Measurements from ENCODE around the gene UBE2K.
"Not testable (repeated sequence)": the region's sequence is repeated elsewhere in the genome, so short reads cannot be mapped to it uniquely, and the experiment has no call there.

UBE2K gene, protein sequence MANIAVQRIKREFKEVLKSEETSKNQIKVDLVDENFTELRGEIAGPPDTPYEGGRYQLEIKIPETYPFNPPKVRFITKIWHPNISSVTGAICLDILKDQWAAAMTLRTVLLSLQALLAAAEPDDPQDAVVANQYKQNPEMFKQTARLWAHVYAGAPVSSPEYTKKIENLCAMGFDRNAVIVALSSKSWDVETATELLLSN

DNA sequence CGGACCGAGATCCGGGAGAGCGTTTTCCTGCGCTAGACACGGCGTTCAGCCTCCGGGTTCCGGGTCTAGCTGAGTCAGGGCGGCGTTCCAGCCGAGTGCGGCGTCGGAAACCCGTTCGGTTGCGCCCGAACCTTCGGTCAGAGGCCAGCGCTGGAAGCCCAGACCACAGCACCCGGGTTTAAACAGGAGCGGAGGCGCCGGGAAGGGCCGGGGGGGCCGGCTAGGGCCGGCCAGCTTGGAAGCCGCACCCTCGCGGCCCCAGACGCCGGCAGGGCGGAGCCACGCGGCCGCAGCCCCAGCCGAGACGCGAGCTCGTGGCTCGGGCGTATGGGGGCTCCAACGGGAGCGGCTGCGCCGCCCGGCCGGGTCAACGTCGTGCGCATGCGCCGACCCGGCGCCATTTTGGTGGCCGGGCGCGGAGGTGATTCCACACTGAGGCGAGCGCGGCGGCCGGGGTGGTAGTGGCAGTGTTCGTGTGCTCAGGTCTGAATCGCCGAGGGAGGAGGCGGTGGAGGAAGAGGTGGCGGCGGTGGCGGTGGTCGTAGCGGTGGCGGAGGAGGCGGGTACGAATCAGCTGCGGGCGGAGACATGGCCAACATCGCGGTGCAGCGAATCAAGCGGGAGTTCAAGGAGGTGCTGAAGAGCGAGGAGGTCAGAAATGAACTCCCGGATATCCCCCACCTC is at the start of gene UBE2K:
UBE2K (plus strand) TSS at position 397 of the 684 bp plus-strand sequence; CDS start at position 589, 192 bp downstream.
- Histone ChIP-seq H3K36me3 (ENCODE audit: insufficient read depth) (no peaks in the 10 kb centered on the region), H2AFZ (ENCODE audit: low read depth) (peak within 1 kb of the TSS; percentile 95), H3K4me2 (peak within 1 kb of the TSS; percentile 95; the same call in 1 of the 2 replicates), H3K9ac (peak within 1 kb of the TSS; percentile 86), H3K79me2 (ENCODE audit: insufficient read depth, low read depth) (peaks cover 49% of the 10 kb centered on the region), H3K27ac (peak within 1 kb of the TSS; percentile 89), H3K4me3 (IDR thresholded peaks at IDR 0.05; ENCODE audit: insufficient read depth, low read depth, low read length) (no peak within 1 kb of the TSS), H3K27me3 (ENCODE audit: insufficient read depth, low read depth) (no peaks in the 10 kb centered on the region), H3K4me1 (ENCODE audit: low read depth, poor library complexity, severe bottlenecking) (peaks cover 30% of the 10 kb centered on the region), H4K20me1 (ENCODE audit: insufficient read depth) (0 out of 2 replicates have a peak, but pooled peaks cover 6% of the 10 kb centered on the region)
- TF ChIP-seq, protein P1, sequence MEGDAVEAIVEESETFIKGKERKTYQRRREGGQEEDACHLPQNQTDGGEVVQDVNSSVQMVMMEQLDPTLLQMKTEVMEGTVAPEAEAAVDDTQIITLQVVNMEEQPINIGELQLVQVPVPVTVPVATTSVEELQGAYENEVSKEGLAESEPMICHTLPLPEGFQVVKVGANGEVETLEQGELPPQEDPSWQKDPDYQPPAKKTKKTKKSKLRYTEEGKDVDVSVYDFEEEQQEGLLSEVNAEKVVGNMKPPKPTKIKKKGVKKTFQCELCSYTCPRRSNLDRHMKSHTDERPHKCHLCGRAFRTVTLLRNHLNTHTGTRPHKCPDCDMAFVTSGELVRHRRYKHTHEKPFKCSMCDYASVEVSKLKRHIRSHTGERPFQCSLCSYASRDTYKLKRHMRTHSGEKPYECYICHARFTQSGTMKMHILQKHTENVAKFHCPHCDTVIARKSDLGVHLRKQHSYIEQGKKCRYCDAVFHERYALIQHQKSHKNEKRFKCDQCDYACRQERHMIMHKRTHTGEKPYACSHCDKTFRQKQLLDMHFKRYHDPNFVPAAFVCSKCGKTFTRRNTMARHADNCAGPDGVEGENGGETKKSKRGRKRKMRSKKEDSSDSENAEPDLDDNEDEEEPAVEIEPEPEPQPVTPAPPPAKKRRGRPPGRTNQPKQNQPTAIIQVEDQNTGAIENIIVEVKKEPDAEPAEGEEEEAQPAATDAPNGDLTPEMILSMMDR (conservative IDR thresholded peaks at IDR 0.05; ENCODE audit: low read depth, low read length), result no peak

DNA sequence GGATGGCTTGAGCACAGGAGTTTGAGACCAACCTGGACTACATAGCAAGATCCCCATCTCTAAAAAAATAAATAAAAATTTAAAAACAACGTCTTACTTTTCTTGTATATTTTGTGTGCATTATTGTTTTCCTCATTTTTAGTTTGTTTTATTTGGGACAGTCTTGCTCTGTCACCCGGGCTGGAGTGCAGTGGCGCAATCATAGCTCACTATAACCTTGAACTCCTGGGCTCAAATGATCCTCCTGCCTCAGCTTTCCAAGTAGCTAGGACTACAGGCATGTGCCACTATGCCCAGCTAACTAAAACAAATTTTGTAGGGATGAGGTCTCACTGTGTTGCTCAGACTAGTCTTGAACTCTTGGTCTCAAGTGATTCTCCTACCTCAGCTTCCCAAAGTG is 49.7 kb upstream of the UBE2K start:
- H3K4me1 ChIP-seq (ENCODE audit: low read depth, poor library complexity, severe bottlenecking), result no peaks in the 10 kb centered on the region
- H3K27ac ChIP-seq, result no peak overlapping the region
- no peak overlapping the region for H3K4me3 ChIP-seq (IDR thresholded peaks at IDR 0.05; ENCODE audit: insufficient read depth, low read depth, low read length)
- no peak overlapping the region for H3K9ac ChIP-seq
- H3K79me2 ChIP-seq (ENCODE audit: insufficient read depth, low read depth), result no peaks in the 10 kb centered on the region
- no peak overlapping the region for H2AFZ ChIP-seq (ENCODE audit: low read depth)
- H3K27me3 ChIP-seq (ENCODE audit: insufficient read depth, low read depth), result no peaks in the 10 kb centered on the region
- H3K4me2 ChIP-seq, result no peak overlapping the region
- H3K36me3 ChIP-seq (ENCODE audit: insufficient read depth), result no peaks in the 10 kb centered on the region
- TF ChIP-seq, protein P1 (conservative IDR thresholded peaks at IDR 0.05; ENCODE audit: low read depth, low read length), result no peak
- no peaks in the 10 kb centered on the region for H4K20me1 ChIP-seq (ENCODE audit: insufficient read depth)

DNA sequence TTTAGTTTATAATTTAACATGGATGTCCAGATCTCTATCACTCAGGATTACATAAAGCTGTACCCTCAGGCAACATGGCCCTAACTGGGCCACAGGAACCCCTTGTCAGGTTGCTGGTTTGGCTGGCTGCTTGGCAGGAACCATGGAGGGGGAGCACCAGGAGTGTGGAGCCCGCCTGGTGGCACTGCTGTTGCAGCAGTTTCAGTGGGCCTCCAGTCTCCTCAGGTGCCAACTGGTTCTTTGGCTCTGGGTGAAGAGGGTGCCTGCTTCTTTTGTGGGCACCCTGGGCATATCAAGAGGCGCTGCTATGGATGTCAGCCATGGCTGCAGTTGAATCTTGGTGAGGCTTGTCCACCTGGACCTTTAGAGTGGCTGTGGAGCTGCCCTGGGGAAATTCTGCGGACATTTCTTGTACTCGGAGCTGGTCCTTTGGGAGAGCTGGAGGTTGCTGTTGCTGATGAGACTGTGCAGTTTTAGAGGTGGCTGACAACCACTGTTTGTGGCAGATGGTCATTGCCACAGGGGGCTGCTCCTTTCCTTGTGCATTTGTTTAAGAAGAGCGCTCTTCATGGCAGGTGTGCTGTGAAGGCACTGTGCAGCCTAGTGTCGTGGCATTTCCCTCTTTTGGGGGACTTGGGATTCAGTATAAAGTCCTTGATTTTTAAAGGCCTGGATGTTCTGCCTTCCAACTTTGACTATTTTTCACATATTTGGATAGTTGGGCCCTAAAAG is 48.9 kb upstream of the UBE2K start:
- H4K20me1 ChIP-seq (ENCODE audit: insufficient read depth), result no peaks in the 10 kb centered on the region
- H3K9ac ChIP-seq, result no peak overlapping the region
- H3K27me3 ChIP-seq (ENCODE audit: insufficient read depth, low read depth), result no peaks in the 10 kb centered on the region
- H3K79me2 ChIP-seq (ENCODE audit: insufficient read depth, low read depth), result no peaks in the 10 kb centered on the region
- H2AFZ ChIP-seq (ENCODE audit: low read depth), result no peak overlapping the region
- H3K4me1 ChIP-seq (ENCODE audit: low read depth, poor library complexity, severe bottlenecking), result no peaks in the 10 kb centered on the region
- TF ChIP-seq, protein P1 (conservative IDR thresholded peaks at IDR 0.05; ENCODE audit: low read depth, low read length), result no peak
- no peak overlapping the region for H3K27ac ChIP-seq
- no peaks in the 10 kb centered on the region for H3K36me3 ChIP-seq (ENCODE audit: insufficient read depth)
- H3K4me2 ChIP-seq, result no peak overlapping the region
- no peak overlapping the region for H3K4me3 ChIP-seq (IDR thresholded peaks at IDR 0.05; ENCODE audit: insufficient read depth, low read depth, low read length)

DNA sequence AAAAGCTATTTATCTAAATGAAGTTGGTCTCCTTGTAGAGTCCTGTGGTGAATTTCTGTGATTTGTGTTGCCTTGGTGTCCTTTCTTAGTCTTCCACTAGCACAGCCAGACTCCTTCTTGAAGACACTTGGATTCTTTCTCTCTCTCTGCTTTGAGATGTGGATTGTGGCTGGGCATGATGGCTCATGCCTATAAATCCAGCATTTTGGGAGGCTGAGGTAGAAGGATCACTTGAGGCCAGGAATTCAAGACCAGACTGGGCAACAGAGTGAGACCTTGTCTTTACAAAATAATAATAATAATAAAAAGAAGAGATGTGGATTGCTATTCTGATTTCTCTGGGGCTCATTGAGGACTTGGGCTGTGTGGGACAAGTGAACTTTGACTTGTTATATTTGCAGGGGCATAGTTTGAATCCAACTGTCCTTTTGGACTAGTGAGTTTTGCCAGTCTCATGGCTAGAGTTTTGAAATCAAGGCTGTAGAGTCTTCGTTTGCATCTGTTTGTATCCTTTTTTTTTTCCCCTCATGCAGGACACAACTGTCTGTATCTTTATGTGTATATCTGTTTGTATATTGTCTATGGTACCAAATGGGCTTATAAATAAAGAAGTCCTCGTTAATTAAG is 48.2 kb upstream of the UBE2K start:
- Histone ChIP-seq H3K27ac (no peak overlapping the region), H3K4me1 (ENCODE audit: low read depth, poor library complexity, severe bottlenecking) (no peaks in the 10 kb centered on the region), H3K27me3 (ENCODE audit: insufficient read depth, low read depth) (no peaks in the 10 kb centered on the region), H3K9ac (no peak overlapping the region), H4K20me1 (ENCODE audit: insufficient read depth) (no peaks in the 10 kb centered on the region), H3K4me2 (no peak overlapping the region), H3K79me2 (ENCODE audit: insufficient read depth, low read depth) (no peaks in the 10 kb centered on the region), H3K4me3 (IDR thresholded peaks at IDR 0.05; ENCODE audit: insufficient read depth, low read depth, low read length) (no peak overlapping the region), H3K36me3 (ENCODE audit: insufficient read depth) (no peaks in the 10 kb centered on the region), H2AFZ (ENCODE audit: low read depth) (no peak overlapping the region)
- TF ChIP-seq, protein P1 (conservative IDR thresholded peaks at IDR 0.05; ENCODE audit: low read depth, low read length), result no peak

DNA sequence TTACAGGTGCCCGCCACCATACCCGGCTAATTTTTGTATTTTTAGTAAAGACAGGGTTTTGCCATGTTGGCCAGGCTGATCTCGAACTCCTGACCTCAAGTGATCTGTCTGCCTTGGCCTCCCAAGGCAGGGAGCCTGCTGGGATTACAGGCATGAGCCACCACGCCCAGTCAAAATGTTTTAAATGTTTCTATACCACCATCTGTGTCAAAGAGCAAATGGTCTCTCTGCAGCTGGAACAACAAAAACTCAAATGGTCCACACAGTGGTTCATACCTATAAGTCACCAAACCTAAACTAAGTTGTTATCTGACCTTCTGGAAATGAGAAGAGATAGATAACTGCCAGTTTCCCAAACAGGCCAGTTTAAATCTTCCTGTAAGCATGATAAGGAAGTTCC is 46.4 kb upstream of the UBE2K start:
- H3K9ac ChIP-seq; H3K79me2 ChIP-seq (ENCODE audit: insufficient read depth, low read depth); H3K27ac ChIP-seq; H2AFZ ChIP-seq (ENCODE audit: low read depth); H3K4me1 ChIP-seq (ENCODE audit: low read depth, poor library complexity, severe bottlenecking); H4K20me1 ChIP-seq (ENCODE audit: insufficient read depth); H3K27me3 ChIP-seq (ENCODE audit: insufficient read depth, low read depth); H3K4me2 ChIP-seq; H3K36me3 ChIP-seq (ENCODE audit: insufficient read depth); H3K4me3 ChIP-seq (IDR thresholded peaks at IDR 0.05; ENCODE audit: insufficient read depth, low read depth, low read length): not testable (repeated sequence)

Data from KMS-11 (cell line).